Caki2 (cell line): Measurements from ENCODE around the gene ANTXR2. TPM values are rescaled to one million over a fixed set of nuclear protein-coding genes. Genes with fewer than 3 reads are reported as not detected.

Experiments used
- DNase-seq: peaks from one replicate; pipeline ENCODE4 v3.0.0-alpha.2; 2015; ENCODE audit warnings: low read depth
- in situ Hi-C: cut with HindIII; loops from 2 replicates; pipeline ENCODE4 v1.10.0; 2016; ENCODE audit warnings: low sequenced_read_pairs, low pct_unique_long_range_greater_than_20kb, mixed read lengths
- total RNA-seq: library from RNA; depleted of rRNA; stranded (reverse); fragments of >200 nt; shearing (Covaris generic); gene quantifications from 2 replicates; pipeline ENCODE4 v1.2.3, GENCODE V29; 2014; ENCODE audit warnings: low replicate concordance

The ANTXR2 gene
- total RNA-seq, 1 experiment from 2014 or later: 3.6 TPM

DNA sequence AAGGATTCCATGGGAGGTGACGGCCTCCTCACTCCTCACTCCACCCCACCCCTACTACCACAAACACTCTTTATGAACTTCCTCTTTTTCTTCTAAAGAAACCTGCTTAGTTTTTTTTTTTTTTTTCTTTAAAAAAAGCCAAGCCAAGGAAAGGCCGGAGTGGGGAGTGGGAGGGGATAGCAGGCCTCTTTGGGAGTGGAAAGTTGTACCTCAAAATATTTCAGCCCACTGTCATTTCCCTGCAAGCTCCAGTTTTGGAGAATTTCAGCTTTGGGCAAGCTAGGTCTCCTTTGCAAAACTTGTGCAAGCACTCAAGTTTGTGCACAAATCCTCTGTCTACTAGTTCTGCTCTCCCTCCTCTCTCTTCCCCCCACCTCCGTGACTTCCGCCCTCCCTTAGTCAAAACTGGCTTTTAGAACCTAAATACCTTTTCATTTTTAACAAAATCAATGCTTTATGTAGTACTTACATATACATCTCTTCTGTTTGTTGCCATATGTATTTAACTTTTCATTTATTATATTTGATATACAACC lies 512 bp upstream of the ANTXR2 start:
- no peak for DNase-seq
- in situ Hi-C loops: no loop called here

DNA sequence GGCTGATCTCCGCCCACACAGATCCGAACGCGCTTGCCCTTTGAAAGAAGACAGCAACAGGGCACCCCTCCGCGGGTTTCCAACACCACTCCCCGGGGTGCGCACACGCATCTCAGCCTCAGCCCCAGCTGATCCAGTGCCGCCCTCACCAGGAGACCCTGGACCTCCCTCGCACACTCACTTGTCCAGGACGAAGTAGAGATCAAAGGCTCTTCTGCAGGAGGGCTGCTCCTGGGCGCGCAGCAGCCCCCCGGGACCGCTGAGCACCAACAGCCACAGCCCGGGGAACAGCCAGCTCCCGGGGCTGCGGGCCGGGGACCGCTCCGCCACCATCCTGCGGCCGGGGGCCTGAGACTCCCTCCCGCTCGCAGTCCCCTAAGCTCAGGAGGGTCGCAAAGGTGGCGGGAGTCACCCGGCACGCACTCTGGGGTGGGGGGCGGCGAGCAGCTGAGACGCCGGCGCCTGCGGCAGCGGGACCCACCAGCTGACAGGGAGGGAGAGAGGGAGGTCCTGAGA lies 743 bp downstream of the ANTXR2 start:
- DNase-seq: no peak
- in situ Hi-C loops: no loop called here

DNA sequence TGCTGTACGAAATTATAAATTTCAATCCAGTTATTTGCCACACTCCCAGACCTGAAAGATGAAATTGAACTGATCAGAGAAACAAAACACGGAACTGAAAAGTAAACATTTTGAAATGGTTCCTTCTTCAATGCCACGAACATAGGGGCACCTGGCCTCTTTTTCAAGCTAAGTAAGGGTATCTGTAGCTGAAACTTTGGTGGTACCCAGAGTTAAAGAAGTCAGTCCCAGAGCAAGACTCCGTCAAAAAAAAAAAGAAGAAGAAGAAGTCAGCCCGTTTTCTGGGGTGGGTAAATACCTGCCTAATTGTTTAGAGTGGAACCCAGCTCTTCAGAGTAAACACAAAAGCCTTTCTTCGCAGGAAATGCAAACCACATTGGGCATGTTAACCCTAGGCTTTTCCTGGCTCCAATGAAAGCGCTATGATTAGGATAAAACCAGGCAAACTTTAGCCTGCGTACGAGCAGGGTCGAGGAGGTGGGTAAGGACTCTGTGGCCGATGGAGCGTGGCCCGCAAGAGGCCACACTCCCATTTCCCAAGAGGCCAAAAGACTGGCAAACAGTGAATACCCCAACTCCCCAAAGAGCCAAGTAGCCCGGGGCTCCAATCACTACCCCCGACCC lies 1.3 kb downstream of the ANTXR2 start:
- peak; percentile 1 for DNase-seq
- in situ Hi-C loops: no loop called here

DNA sequence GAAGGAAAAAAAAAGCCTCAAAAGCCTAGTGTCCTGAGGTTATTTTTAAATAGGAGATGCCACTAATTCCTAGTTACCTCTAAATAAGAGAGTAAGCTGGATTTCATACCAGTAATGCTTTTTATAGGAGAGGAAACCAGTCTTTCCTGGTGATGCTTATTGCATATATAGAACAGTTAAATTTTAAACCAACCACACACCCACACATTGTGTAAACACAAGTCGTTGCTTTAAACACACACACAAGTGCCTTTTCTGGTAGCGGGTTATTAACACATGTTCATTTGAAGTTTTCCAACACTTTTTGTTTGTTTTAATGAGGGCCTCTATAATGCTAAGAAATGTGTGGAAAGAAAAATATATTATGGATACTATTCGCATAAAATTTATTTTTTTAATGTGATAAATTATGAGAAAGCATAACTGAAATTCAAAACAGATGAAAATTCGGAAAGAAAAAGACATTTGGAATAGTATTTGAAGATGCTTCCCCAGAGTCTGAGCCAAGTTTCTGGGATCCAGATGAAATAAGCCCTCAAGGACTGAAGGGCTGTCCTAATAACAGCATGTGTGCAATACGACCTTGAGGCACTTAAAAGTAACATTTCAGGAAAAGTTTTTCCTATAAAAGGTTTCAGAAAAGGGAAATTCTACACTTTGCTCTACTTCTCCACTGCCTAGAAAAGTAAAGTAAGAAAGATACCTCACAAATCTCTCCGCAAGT lies 2.0 kb downstream of the ANTXR2 start:
- in situ Hi-C loops: no loop called here
- DNase-seq: no peak

DNA sequence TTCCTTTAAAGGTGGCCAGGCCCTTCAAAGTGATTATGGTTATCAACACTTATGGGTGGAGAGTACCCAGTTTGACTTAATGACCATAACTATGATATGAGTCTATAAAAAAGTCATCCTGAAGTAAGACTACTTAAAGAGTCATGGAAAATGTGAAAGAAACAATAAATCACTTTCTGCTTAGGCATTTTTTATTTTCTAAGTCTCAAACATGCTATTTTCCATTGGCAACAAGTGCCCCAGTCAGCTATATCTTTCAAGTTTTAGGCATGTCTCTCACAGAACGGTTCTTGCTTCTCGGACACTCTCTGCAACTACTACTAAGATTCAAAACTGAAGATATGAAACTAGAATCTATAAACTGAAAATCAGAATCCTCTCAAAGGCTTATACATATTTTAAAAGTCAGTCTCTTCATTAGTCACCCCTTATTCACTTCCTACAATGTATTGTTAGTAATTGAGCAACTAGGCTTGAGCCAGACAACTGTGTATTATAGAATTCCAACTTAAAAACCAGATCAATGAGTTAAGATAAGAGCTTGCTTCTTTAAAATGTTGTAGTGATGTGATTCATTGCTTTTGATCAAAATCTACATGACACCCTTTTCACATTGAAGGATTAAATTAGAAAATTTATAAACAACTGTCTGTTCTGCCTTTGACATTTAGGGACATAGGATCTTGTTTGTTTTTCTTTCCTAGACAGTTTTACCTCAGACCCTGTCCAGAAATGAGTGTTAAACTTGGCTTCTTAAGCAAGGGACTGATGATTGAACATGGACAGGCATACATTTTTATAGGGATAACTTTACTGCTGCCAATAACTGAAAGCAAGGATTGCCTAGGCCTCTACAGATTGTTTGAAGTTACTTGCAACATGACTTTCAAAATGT lies 2.9 kb downstream of the ANTXR2 start:
- DNase-seq: no peak
- in situ Hi-C loops: no loop called here

DNA sequence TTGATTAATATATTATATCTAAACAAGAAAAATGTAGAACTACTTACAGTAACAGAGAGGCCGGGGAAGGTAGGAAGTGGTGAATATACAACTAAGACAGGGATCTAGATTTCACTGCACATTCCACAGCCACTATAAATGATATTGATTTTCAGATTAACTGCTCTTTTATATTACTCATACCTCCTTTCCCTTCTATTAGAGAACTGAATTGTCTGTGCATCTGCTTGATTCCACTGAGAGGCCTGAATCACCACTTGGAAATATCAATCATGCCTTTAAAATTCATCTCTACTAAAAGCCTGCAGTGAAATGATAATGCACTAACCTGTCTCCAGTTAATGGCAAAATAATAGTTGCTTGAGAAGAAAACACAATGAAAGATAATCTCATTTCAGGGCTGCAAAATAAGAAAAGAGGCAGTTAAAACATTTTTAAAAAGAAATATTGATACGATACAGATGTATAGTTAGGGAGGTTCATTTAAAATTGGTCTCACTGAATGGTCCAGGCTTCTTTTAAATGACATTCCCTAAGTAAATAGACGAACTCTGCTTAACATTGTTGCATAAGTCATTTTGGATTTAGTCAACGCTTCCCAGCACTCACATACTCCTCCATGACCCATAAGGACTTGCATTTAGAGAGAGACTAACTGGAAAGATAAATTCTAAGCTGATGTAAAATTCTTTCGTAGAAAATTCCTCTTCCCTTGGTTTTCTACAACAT lies 3.8 kb downstream of the ANTXR2 start:
- no peak for DNase-seq
- in situ Hi-C loops: no loop called here

DNA sequence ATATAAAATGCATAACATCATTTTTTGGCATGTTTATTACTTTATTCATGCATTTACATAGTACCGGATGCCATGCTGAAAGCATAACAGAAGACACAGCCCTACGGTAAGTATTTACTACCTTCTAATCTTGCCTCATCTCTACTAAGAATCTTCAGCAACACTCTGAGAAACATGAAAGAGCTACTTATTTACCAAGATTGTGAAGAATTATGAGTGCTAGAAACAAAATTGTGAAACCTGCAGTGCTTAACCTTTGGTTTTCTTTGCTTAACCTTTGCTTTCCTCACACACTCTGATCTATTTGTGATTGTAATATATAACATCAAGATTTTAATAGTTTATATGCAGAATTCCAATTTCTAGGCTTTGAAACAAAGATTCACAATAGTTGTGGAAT lies 7.4 kb downstream of the ANTXR2 start:
- DNase-seq: no peak
- in situ Hi-C loops: no loop called here

DNA sequence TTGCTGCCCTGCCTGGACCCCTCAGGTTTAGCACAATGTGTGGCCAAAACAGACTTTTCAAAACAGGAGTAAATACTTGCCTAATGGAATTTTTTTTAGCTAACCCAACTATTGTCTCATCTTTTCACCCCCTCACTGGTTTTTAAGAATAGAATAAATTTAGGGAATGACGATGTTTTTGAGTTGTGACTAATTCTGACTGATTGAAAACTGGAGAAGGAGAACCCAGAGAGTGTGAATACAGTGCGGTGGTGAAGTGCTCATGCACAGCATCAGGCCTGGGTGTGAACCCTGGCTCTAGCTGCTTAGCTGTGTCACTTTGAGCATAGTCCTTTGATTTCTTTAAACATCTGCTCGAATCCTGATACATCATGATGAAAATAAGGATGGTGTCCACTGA lies 10.5 kb downstream of the ANTXR2 start:
- no peak for DNase-seq
- in situ Hi-C loops: no loop called here

DNA sequence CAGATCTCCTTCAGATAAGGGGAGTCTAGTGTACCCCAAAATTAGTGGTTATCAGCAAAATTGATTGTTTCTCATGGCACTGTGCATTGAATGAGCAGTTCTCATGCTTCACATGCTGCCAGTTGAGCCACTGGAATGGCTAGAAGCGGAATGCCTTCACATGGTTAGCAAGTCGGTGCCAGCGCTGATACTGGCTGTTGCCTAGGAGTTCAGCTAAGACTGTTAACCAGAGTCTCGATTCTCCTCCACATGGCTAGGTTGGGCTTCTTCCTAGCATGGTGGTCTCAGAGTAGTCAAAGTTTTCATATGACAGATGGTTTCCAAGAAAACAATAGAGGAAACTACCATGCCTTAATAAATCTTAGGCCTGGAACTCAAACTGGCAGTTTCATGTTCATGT lies 12.2 kb downstream of the ANTXR2 start:
- in situ Hi-C loops: no loop called here
- no peak for DNase-seq

DNA sequence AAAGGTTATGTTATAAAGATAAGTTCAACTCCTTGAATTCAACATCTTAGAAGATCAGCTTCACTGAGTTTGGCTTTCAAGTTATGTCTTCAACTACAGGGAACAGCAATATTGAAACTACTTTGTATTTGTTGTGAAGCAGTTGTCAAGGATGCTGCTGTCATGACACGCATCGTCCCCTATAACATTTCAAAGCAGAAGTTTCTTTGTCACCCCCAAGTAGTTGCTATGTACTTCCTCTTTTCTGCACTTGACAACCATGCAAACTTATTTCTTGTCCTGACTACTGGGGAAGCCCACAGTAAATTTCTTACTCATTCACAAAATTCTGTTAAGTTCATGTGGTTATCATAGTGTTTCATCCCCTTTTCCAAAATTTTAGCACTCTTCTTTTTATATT lies 14.3 kb downstream of the ANTXR2 start:
- no peak for DNase-seq
- in situ Hi-C loops: no loop called here

DNA sequence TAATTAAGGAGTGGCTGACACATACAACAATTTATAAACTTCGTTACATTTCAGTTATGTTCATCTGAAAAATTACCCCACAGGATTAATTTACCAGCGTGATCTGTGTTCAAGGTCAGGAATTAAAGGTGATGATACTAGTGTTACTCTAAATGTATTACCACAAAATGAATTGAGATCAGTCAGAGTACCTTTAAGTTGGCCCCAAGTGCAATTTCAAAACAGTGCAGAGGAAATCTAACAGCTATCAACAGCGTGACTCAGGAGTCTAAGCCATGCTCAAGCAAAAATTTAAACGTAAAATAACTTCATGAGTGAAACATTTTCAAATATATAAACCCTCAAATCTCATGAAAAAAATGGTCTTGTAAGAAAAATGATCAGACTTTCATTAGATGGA lies 18.7 kb downstream of the ANTXR2 start:
- DNase-seq: no peak
- in situ Hi-C loops: no loop called here

DNA sequence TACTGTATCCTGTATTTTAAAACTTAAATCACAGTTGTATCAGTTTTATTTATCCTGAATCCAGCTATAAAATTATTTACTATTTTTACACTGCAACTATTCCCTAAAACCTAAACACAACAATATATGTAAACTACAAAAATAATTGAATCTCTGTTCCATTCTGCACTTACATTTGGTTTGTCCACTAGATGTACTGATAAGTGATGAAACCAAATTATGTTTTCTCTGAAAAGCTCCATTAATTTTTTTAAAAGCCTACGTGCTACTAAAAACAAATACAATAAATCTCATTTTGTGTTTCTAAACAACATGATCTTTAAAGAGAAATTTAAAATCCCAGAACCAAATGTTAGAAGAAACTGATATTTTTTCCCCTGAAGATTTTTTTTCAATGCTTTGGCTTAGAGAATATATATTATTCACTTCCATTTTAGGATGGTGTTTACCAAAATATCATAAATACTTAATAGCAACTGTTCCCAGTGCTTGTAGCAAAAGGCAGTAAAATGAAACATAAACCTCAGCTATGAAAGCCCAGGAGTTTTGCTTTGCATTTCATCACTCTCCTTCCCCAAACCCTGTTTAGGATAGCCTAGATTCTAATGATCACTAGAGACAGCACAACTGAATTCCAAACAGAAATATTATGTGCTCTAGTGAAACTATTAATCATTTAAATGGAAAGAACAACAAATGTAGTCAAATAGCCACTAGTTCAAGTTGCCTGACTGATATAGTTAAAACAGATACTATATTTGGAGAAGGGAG lies 19.7 kb downstream of the ANTXR2 start:
- DNase-seq: no peak
- in situ Hi-C loops: no loop called here

DNA sequence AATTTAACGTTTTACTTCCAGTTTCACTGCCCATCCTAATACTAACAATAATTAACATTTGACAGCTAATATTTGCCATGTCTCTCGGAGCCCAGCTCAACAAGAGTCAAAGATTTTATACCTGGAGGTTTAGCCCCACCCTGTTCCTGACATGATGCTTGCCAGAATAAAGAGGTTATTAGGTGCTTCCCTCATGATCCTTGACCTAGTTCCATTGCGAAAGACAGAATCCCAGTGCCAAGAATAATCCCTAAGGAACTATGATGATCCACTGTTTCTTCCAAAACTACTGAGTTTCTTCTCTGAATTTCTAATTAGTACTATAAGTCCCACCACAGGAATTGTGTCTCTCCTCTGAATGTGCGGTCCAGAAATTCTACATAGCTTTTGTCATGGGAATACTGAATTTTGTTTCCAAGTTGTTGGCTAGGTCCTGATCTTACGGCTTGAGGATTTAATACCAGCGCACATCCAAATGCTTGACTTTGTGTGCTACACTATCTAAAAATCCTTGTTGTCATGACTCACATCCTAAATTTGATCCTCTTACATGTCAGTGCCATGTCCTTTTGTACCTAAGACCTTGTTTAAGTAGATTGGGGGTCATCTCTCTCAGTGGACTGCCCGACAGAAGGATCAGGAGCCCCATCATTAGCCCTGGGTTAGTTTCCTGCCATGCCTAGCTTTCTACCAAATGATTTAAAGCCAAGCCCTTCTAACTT lies 23.1 kb downstream of the ANTXR2 start:
- in situ Hi-C loops: no loop called here
- no peak for DNase-seq

DNA sequence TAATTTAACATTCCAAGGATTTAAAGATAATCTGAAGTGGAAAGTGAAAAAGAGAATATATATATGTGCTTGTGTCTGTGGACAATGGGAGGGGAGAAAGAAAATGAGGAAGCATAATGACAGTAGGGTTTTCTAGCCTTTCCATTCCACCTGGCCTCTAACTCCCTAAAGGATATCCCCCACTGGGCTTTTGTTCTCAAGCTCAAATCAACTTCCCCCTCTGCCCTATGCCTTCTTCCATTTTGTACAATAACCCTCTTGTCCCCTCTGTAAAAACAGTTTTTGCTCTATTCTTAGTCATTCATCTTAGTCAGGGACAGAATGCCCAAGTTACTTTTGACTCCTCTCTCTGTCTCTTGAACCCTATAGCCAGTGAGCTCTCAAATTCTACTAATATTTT lies 23.6 kb downstream of the ANTXR2 start:
- in situ Hi-C loops: no loop called here
- DNase-seq: no peak

DNA sequence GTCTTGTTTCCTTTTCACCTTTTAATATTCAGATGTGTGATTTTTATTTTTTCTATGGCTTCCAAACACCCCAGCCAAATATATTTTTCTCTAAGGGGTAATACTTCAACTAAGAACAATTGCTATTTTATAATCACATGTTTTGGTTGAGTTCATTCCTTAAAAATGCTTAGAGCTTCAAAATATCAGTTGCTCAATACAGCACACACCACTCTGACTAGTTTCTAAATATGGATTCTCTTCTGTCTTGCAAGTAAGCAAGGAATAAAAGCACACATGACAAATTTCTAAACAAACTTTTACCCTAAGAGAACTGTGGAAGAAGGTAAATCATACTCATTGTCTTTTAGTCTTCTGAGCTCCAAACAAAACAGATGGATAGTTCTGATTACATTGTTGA lies 27.2 kb downstream of the ANTXR2 start:
- in situ Hi-C loops: no loop called here
- no peak for DNase-seq

DNA sequence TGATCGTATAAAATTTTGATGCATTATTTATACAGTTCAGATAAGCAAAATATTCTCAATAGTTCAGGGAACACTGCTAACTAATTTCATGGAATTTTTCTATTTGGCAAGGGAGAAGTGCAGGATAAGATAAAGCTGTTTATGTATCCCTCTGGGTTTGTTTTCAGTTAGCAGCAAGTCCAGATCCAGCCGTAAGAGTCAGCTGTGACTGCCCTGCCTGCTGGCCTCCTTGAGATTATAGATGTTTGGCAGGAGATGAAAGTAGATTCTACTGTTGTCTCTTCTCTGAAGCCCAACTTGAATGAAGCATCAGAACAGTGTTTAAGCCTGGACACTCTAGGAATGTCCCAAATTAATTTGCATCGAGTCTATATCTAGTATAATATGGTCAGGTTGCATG lies 29.5 kb downstream of the ANTXR2 start:
- no peak for DNase-seq
- in situ Hi-C loops: no loop called here

DNA sequence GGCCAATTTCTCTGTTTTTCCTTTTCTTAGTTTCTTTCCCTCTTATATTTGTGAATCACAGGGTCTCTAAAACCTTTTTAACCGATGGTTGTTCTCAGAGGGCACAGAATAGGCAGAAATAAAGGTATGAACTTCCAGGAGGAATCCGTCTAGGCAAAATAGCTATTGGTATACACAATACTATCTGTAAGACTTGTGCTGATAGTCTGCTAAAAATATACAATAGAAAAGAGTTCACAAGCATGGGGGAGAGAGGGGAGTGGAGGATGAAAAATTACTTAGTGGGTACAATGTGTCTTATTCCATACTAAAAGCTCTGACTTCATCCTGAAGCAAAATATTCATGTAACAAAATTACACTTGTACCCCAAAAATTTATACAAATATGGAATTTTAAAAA lies 30.2 kb downstream of the ANTXR2 start:
- DNase-seq: no peak
- in situ Hi-C loops: no loop called here
